CD14-positive monocyte (primary cell): ENCODE results near the gene NKPD1. TPM values are rescaled to one million over a fixed set of nuclear protein-coding genes. Genes with fewer than 3 reads are reported as not detected.

ENCODE experiments used
- DNase-seq, 3 donors: peaks; one replicate each; pipeline ENCODE4 v3.0.0-alpha.2; 2011 to 2022
- H2AFZ ChIP-seq: 2 replicates; pipeline ENCODE4 v1.6.0; 2012; ENCODE audit warnings: mild to moderate bottlenecking, low read depth, low read length, inconsistent platforms; ENCODE audit not compliant: insufficient read depth, poor library complexity, severe bottlenecking
- H3K27ac ChIP-seq, 2 donors: 1 replicate in 1 of 2; 2 replicates in 1 of 2; pipeline ENCODE4 v1.5.1; 2012 to 2013; ENCODE audit warnings: low read length in 2 of 2, control low read depth in 1 of 2, inconsistent platforms in 1 of 2, low read depth in 1 of 2, mild to moderate bottlenecking in 1 of 2
- H3K27me3 ChIP-seq, 2 donors: one replicate each; pipeline versions ENCODE4 v1.6.0 to v1.6.1; 2011 to 2013; ENCODE audit warnings: low read length in 2 of 2; ENCODE audit not compliant: control insufficient read depth in 2 of 2, insufficient read depth in 2 of 2
- H3K36me3 ChIP-seq, 2 donors: replicated peaks in 1 of 2; 1 replicate in 1 of 2; 2 replicates in 1 of 2; pipeline versions ENCODE4 v1.5.1 to v1.6.1; 2012 to 2013; ENCODE audit warnings: low read length in 2 of 2, control low read depth in 1 of 2, inconsistent platforms in 1 of 2, mild to moderate bottlenecking in 1 of 2; ENCODE audit not compliant: insufficient read depth in 2 of 2, control insufficient read depth in 1 of 2
- H3K4me1 ChIP-seq, 2 donors: 1 replicate in 1 of 2; 2 replicates in 1 of 2; pipeline versions ENCODE4 v1.5.1 to v1.6.1; 2012 to 2013; ENCODE audit warnings: low read length in 2 of 2, control low read depth in 1 of 2, inconsistent platforms in 1 of 2, mild to moderate bottlenecking in 1 of 2, moderate library complexity in 1 of 2; ENCODE audit not compliant: insufficient read depth in 2 of 2, control insufficient read depth in 1 of 2
- H3K4me2 ChIP-seq: replicated peaks from 2 replicates; pipeline ENCODE3; 2012; ENCODE audit warnings: low read length, moderate library complexity, mild to moderate bottlenecking; ENCODE audit not compliant: poor library complexity, severe bottlenecking; ENCODE audit errors: extremely low read depth
- H3K4me3 ChIP-seq, 3 experiments: fragments of 200-600 bp in 1 of 3; sonication (generic) in 1 of 3; replicated peaks in 1 of 3; 1 replicate in 2 of 3; 2 replicates in 1 of 3; pipeline ENCODE4 v1.5.1; 2011 to 2013; ENCODE audit warnings: low read length in 3 of 3, mild to moderate bottlenecking in 3 of 3, control low read depth in 2 of 3, low read depth in 2 of 3, inconsistent platforms in 1 of 3, moderate library complexity in 1 of 3
- H3K79me2 ChIP-seq: 2 replicates; pipeline ENCODE4 v1.6.0; 2012; ENCODE audit warnings: mild to moderate bottlenecking, control low read depth, inconsistent platforms, low read length, moderate library complexity; ENCODE audit not compliant: insufficient read depth
- H3K9ac ChIP-seq: 2 replicates; pipeline ENCODE4 v1.6.0; 2017; ENCODE audit warnings: low read length, mild to moderate bottlenecking; ENCODE audit not compliant: insufficient read depth, poor library complexity, severe bottlenecking
- H3K9me3 ChIP-seq, 2 donors: replicated peaks in 1 of 2; 1 replicate in 1 of 2; 2 replicates in 1 of 2; pipeline versions ENCODE4 v1.5.1 to v1.6.1; 2012 to 2013; ENCODE audit warnings: low read length in 2 of 2, control low read depth in 1 of 2; ENCODE audit not compliant: control insufficient read depth in 1 of 2, insufficient read depth in 1 of 2
- H4K20me1 ChIP-seq: 2 replicates; pipeline ENCODE4 v1.6.0; 2012; ENCODE audit warnings: mild to moderate bottlenecking, low read length, control low read depth, moderate library complexity; ENCODE audit not compliant: insufficient read depth
- H3K27ac Mint-ChIP-seq, 7 donors: one replicate each; pipeline ENCODE4 v1.8.0; 2020; ENCODE audit warnings: mild to moderate bottlenecking in 7 of 7, mixed read lengths in 7 of 7, moderate library complexity in 6 of 7, inconsistent platforms in 2 of 7
- H3K27me3 Mint-ChIP-seq, 3 donors: one replicate each; pipeline ENCODE4 v1.8.0; 2021 to 2022; ENCODE audit warnings: low read depth in 3 of 3, mild to moderate bottlenecking in 3 of 3, mixed read lengths in 3 of 3, moderate library complexity in 3 of 3, inconsistent platforms in 1 of 3
- H3K36me3 Mint-ChIP-seq, 2 donors: one replicate each; pipeline ENCODE4 v1.8.0; 2020; ENCODE audit warnings: mixed read lengths in 2 of 2, inconsistent platforms in 1 of 2, mild to moderate bottlenecking in 1 of 2
- H3K4me1 Mint-ChIP-seq: one replicate; pipeline ENCODE4 v1.8.0; 2020; ENCODE audit warnings: mild to moderate bottlenecking, mixed read lengths
- H3K4me3 Mint-ChIP-seq, 2 donors: one replicate each; pipeline ENCODE4 v1.8.0; 2020; ENCODE audit warnings: mild to moderate bottlenecking in 2 of 2, mixed read lengths in 2 of 2, moderate library complexity in 1 of 2
- H3K9me3 Mint-ChIP-seq, 7 donors: one replicate each; pipeline ENCODE4 v1.8.0; 2020 to 2022; ENCODE audit warnings: mixed read lengths in 7 of 7, mild to moderate bottlenecking in 6 of 7, moderate library complexity in 6 of 7, inconsistent platforms in 2 of 7
- WGBS: methylation state at CpG from one replicate; pipeline ENCODE4 v1.1.5; 2013; ENCODE audit warnings: missing lambda C conversion rate; ENCODE audit not compliant: insufficient coverage; 5-methylcytosine and 5-hydroxymethylcytosine counted together
- intact Hi-C, 2 donors: fragments of 100-400 bp; cut with micrococcal nuclease; formaldehyde crosslinking; loops; one replicate each; pipeline versions ENCODE4 v1.15.0 to v1.15.1; 2023
- polyA plus RNA-seq, 3 donors: library from polyadenylated mRNA; depleted of rRNA in 1 of 3; unstranded in 2 of 3; stranded (reverse) in 1 of 3; fragments of 300-500 nt in 2 of 3; fragments of >200 nt in 1 of 3; fragmentation: Illumina TruSeq in 2 of 3; gene quantifications; 1 replicate in 2 of 3; 2 replicates in 1 of 3; pipeline ENCODE4 v1.2.3, GENCODE V29; 2012 to 2021
- TF ChIP-seq, protein P1 (sequence below): fragments of 200-600 bp; IDR thresholded peaks from one replicate; pipeline ENCODE4 v1.8.0; 2022; ENCODE audit warnings: antibody characterized with exemption, mild to moderate bottlenecking

The NKPD1 gene
- polyA plus RNA-seq, 3 donors = 0.11 TPM; not detected in 2

DNA sequence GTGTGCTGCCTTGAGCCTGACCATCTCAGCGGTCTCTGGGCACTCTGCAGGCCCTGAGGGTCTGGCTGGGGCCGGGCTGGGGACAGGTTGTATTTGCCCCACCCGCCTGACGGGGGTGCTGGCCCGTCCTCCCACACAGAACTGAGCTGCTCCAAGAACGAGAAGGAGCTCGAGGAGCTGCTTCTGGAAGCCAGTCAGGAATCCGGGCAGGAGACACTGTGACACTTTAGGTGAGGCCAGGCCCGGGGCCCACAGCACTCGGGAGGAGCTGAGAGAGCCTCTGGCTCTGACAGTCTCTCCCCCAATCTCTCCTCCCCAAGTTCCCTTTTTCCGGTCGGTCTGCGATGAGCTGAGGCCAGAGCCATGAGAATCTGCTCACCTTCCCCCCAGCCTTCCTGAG lies 14.5 kb downstream of the NKPD1 start:
- Mint-ChIP-seq H3K9me3 (no peaks in the 10 kb centered on the region), H3K36me3 (peaks cover 17 to 21% of the 10 kb centered on the region in 2 donors), H3K4me3 (no peak overlapping the region), H3K27ac (peak overlapping the region in 2 of 7 donors; percentile 6 to 30), H3K4me1 (no peaks in the 10 kb centered on the region), H3K27me3 (peaks cover 3 to 9% (median 8%) of the 10 kb centered on the region in 3 donors)
- Histone ChIP-seq H3K79me2 (no peaks in the 10 kb centered on the region), H3K27ac (no peak overlapping the region), H3K4me2 (no peak overlapping the region), H3K9ac (no peak overlapping the region), H3K36me3 (peaks cover 33 to 36% of the 10 kb centered on the region in 2 donors), H3K4me1 (no peaks in the 10 kb centered on the region), H3K4me3 (no peak overlapping the region), H3K9me3 (no peaks in the 10 kb centered on the region), H2AFZ (no peak overlapping the region), H4K20me1 (no peaks in the 10 kb centered on the region), H3K27me3 (peaks cover 0 to 5% of the 10 kb centered on the region in 2 donors)
- intact Hi-C loops = loop anchor here in 1 of 2 donors (10.0 kb wide), 1 partner anchor 199 kb away; the partner anchor contains the start of gene KLC3
- no peak for DNase-seq
- TF ChIP-seq, protein P1, sequence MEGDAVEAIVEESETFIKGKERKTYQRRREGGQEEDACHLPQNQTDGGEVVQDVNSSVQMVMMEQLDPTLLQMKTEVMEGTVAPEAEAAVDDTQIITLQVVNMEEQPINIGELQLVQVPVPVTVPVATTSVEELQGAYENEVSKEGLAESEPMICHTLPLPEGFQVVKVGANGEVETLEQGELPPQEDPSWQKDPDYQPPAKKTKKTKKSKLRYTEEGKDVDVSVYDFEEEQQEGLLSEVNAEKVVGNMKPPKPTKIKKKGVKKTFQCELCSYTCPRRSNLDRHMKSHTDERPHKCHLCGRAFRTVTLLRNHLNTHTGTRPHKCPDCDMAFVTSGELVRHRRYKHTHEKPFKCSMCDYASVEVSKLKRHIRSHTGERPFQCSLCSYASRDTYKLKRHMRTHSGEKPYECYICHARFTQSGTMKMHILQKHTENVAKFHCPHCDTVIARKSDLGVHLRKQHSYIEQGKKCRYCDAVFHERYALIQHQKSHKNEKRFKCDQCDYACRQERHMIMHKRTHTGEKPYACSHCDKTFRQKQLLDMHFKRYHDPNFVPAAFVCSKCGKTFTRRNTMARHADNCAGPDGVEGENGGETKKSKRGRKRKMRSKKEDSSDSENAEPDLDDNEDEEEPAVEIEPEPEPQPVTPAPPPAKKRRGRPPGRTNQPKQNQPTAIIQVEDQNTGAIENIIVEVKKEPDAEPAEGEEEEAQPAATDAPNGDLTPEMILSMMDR = no peak
- 82% methylated on average over 13 of the region's 13 CpGs for WGBS

DNA sequence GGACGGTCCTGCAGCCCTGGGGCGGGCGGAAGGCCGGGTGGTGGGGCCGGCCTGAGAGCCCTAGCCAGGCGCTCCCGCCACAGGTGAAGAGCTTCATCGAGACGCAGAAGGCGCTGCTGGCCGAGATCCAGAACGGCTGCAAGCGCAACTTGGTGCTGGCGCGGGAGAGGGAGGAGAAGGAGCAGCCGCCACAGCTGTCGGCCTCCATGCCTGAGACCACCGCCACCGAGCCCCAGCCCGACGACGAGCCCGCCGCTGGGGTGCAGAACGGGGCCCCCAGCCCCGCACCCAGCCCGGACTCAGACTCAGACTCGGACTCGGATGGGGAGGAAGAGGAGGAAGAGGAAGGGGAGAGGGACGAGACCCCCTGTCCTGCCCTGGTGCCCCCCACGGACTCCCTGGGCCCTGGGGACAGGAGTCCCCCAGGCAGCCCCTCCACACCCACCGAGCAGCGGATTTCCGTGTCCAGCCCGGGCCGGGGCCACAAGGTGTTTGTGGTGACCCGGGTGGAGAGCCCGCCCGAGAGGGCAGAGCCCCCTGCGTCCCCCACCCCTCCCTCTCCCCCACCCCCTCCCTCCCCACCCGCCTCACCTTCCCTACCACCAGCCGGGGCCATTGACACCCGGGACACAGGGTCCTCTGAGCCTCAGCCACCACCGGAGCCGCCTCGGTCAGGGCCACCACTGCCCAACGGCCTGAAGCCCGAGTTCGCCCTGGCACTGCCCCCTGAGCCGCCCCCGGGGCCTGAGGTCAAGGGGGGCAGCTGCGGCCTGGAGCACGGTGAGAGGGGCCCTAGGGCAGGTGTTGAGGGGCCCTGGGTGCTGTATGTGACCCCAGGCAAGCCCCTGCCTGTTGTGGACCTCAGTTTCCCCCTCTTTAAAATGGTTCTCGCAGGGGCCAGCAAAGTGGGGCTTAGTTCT lies 15.3 kb downstream of the NKPD1 start:
- H3K27ac ChIP-seq = no peak overlapping the region
- peaks cover 21 to 27% of the 10 kb centered on the region in 2 donors for H3K36me3 Mint-ChIP-seq
- no peak for DNase-seq
- no peaks in the 10 kb centered on the region for H4K20me1 ChIP-seq
- no peaks in the 10 kb centered on the region for H3K79me2 ChIP-seq
- intact Hi-C loops = loop anchor here in 1 of 2 donors (10.0 kb wide), 1 partner anchor 199 kb away; the partner anchor contains the start of gene KLC3
- no peaks in the 10 kb centered on the region for H3K27me3 ChIP-seq
- no peak overlapping the region for H2AFZ ChIP-seq
- H3K27ac Mint-ChIP-seq = no peak overlapping the region
- H3K36me3 ChIP-seq = peaks cover 39 to 43% of the 10 kb centered on the region in 2 donors
- no peaks in the 10 kb centered on the region for H3K4me1 Mint-ChIP-seq
- TF ChIP-seq, protein P1 = no peak
- peaks cover 0 to 4% (median 2%) of the 10 kb centered on the region in 3 donors for H3K27me3 Mint-ChIP-seq
- H3K4me3 ChIP-seq = no peak overlapping the region
- H3K4me2 ChIP-seq = no peak overlapping the region
- no peaks in the 10 kb centered on the region for H3K4me1 ChIP-seq
- no peak overlapping the region for H3K9ac ChIP-seq
- 97% methylated on average over 32 of the region's 54 CpGs for WGBS
- no peaks in the 10 kb centered on the region for H3K9me3 Mint-ChIP-seq
- H3K9me3 ChIP-seq = no peaks in the 10 kb centered on the region
- H3K4me3 Mint-ChIP-seq = no peak overlapping the region
